ENCODE measurements around the gene GNG2.

The GNG2 gene

GRCh38 chr14:51856792-51857296, 3.6 kb upstream of the GNG2 start:
- no peak for DNase-seq

GRCh38 chr14:51859131-51859530, 1.3 kb upstream of the GNG2 start:
- no peak for DNase-seq

GRCh38 chr14:51860825-51861499, 550 bp downstream of the GNG2 start:
- DNase-seq = no peak

GRCh38 chr14:51862176-51862796, 1.9 kb downstream of the GNG2 start:
- no peak for DNase-seq

GRCh38 chr14:51862860-51863259, 2.4 kb downstream of the GNG2 start:
- no peak for DNase-seq

- DNase-seq = no peak
Observed at GRCh38 chr14:51865953-51866747, 5.7 kb downstream of the GNG2 start.

GRCh38 chr14:51867741-51868140, 7.3 kb downstream of the GNG2 start:
- DNase-seq = no peak

- DNase-seq = no peak
Observed at GRCh38 chr14:51868405-51868804, 8.0 kb downstream of the GNG2 start.

GRCh38 chr14:51869411-51870100, 9.1 kb downstream of the GNG2 start:
- DNase-seq = no peak

GRCh38 chr14:51870606-51871005, 10.2 kb downstream of the GNG2 start:
- DNase-seq = no peak

- DNase-seq = no peak
Observed at GRCh38 chr14:51871846-51872245, 11.4 kb downstream of the GNG2 start.

GRCh38 chr14:51872396-51872795, 12.0 kb downstream of the GNG2 start:
- no peak for DNase-seq

GRCh38 chr14:51873221-51873893, 12.9 kb downstream of the GNG2 start:
- DNase-seq = no peak

- no peak for DNase-seq
Observed at GRCh38 chr14:51877810-51878209, 17.4 kb downstream of the GNG2 start.

GRCh38 chr14:51879170-51879569, 18.8 kb downstream of the GNG2 start:
- DNase-seq = no peak

- DNase-seq = no peak
Observed at GRCh38 chr14:51880835-51881580, 20.6 kb downstream of the GNG2 start.

GRCh38 chr14:51881636-51882035, 21.2 kb downstream of the GNG2 start:
- DNase-seq = no peak

- DNase-seq = no peak
Observed at GRCh38 chr14:51883232-51883631, 22.8 kb downstream of the GNG2 start.

GRCh38 chr14:51884086-51884927, 23.9 kb downstream of the GNG2 start:
- DNase-seq = no peak

- no peak for DNase-seq
Observed at GRCh38 chr14:51889851-51890250, 29.4 kb downstream of the GNG2 start.

- no peak for DNase-seq
Observed at GRCh38 chr14:51894250-51894649, 33.8 kb downstream of the GNG2 start.
